HCT116 (cell line): Measurements from ENCODE around the gene C5orf58. TPM values are rescaled to one million over a fixed set of nuclear protein-coding genes. Genes with fewer than 3 reads are reported as not detected.

ENCODE experiments used
- ATAC-seq: fragments of 200-7000 bp; cut with Tn5 transposase; 2 replicates; pipeline ENCODE4 v1.9.1; 2020; ENCODE audit warnings: mild to moderate bottlenecking, moderate library complexity
- BruUV-seq: library from RNA; stranded (reverse); fragments of 400-500 nt; replicated peaks from 2 replicates; lab custom pipeline; 2021; lab: Mats Ljungman, UMichigan
- CTCF ChIA-PET: fragments of 300-600 bp; sonication (Branson Sonifier 250); formaldehyde crosslinking; loops from one replicate; lab custom pipeline; 2021; ENCODE audit warnings: antibody characterized with exemption; lab: Charles Lee
- POLR2A ChIA-PET: fragments of 300-600, 350-600 bp; sonication (Branson Sonifier 250); formaldehyde crosslinking; loops from one replicate; lab custom pipeline; 2021; ENCODE audit warnings: antibody characterized with exemption; lab: Charles Lee
- RAD21 ChIA-PET, 2 experiments: fragments of 300-600 bp; sonication (Branson Sonifier 250); formaldehyde crosslinking; loops; one replicate each; lab custom pipeline; 2023; ENCODE audit warnings: low total read pairs in 2 of 2; ENCODE audit not compliant: uncharacterized antibody in 2 of 2, unreplicated experiment in 2 of 2, low non-redundant PET in 1 of 2; lab: Charles Lee
- DNase-seq: peaks from one replicate; pipeline ENCODE4 v3.0.0-alpha.2; 2010; ENCODE audit warnings: low read depth, low spot score
- H2AFZ ChIP-seq: fragments of 200-600 bp; shearing (Covaris generic), sonication (generic); 2 replicates; pipeline ENCODE4 v1.6.1; 2017; ENCODE audit warnings: low read depth, mixed run types, mixed read lengths, antibody characterized with exemption, low read length; ENCODE audit not compliant: poor library complexity, severe bottlenecking
- H3K27ac ChIP-seq: 2 replicates; pipeline ENCODE4 v1.5.1; 2012; ENCODE audit warnings: low read depth, low read length
- H3K27me3 ChIP-seq: fragments of 200-600 bp; sonication (generic); 2 replicates; pipeline ENCODE4 v1.6.1; 2016; ENCODE audit warnings: mixed run types, low read length, mixed read lengths; ENCODE audit not compliant: insufficient read depth
- H3K36me3 ChIP-seq, 2 experiments: fragments of 200-500 bp in 1 of 2; fragments of 200-600 bp in 1 of 2; sonication (Bioruptor generic) in 1 of 2; sonication (generic) in 1 of 2; 2 replicates each; pipeline versions ENCODE4 v1.5.1 to v1.6.1; 2014 to 2016; ENCODE audit warnings: low read length in 2 of 2, inconsistent platforms in 1 of 2, mixed read lengths in 1 of 2, mixed run types in 1 of 2; ENCODE audit not compliant: insufficient read depth in 2 of 2, control insufficient read depth in 1 of 2
- H3K4me1 ChIP-seq, 2 experiments: fragments of 200-600 bp in 1 of 2; sonication (generic) in 1 of 2; 2 replicates each; pipeline versions ENCODE4 v1.5.1 to v1.6.1; 2012 to 2017; ENCODE audit warnings: low read length in 2 of 2, inconsistent platforms in 1 of 2, mild to moderate bottlenecking in 1 of 2, mixed read lengths in 1 of 2, mixed run types in 1 of 2, moderate library complexity in 1 of 2; ENCODE audit not compliant: insufficient read depth in 2 of 2, control insufficient read depth in 1 of 2
- H3K4me2 ChIP-seq: fragments of 200-600 bp; sonication (generic); 2 replicates; pipeline ENCODE4 v1.6.1; 2017; ENCODE audit warnings: mixed run types, low read length, mixed read lengths
- H3K4me3 ChIP-seq, 2 experiments: fragments of 200-600 bp in 1 of 2; sonication (generic) in 1 of 2; replicated peaks in 1 of 2; 2 replicates each; pipeline ENCODE4 v1.5.1; 2011 to 2016; ENCODE audit warnings: low read length in 2 of 2, control low read depth in 1 of 2, low read depth in 1 of 2, mild to moderate bottlenecking in 1 of 2, mixed read lengths in 1 of 2, mixed run types in 1 of 2
- H3K79me2 ChIP-seq: fragments of 200-600 bp; sonication (generic); 2 replicates; pipeline ENCODE4 v1.6.1; 2017; ENCODE audit warnings: mild to moderate bottlenecking, mixed run types, low read length, moderate library complexity, mixed read lengths; ENCODE audit not compliant: insufficient read depth
- H3K9ac ChIP-seq: fragments of 200-600 bp; sonication (generic); 2 replicates; pipeline ENCODE4 v1.6.1; 2016; ENCODE audit warnings: low read length, mixed read lengths
- H3K9me2 ChIP-seq: fragments of 200-600 bp; sonication (generic), shearing (Covaris generic); 2 replicates; pipeline ENCODE4 v1.6.1; 2017; ENCODE audit warnings: mixed run types, mild to moderate bottlenecking, moderate library complexity; ENCODE audit not compliant: insufficient read depth
- H3K9me3 ChIP-seq, 2 experiments: fragments of 200-500 bp in 1 of 2; fragments of 200-600 bp in 1 of 2; sonication (Bioruptor generic) in 1 of 2; sonication (generic) in 1 of 2; 2 replicates each; pipeline ENCODE4 v1.6.1; 2014 to 2017; ENCODE audit warnings: low read length in 2 of 2, mixed read lengths in 2 of 2, inconsistent platforms in 1 of 2, low read depth in 1 of 2, mild to moderate bottlenecking in 1 of 2, mixed run types in 1 of 2, moderate library complexity in 1 of 2; ENCODE audit not compliant: control insufficient read depth in 1 of 2, insufficient read depth in 1 of 2
- H4K20me1 ChIP-seq: fragments of 200-600 bp; sonication (generic), shearing (Covaris generic); 2 replicates; pipeline ENCODE4 v1.6.1; 2017; ENCODE audit warnings: mixed run types, mild to moderate bottlenecking, moderate library complexity; ENCODE audit not compliant: insufficient read depth
- ELF1 ChIP-seq: IDR thresholded peaks from 2 replicates; pipeline ENCODE4 v1.6.1; 2012; ENCODE audit warnings: low read depth, borderline replicate concordance
- EZH2phosphoT487 ChIP-seq: fragments of 200-600 bp; IDR thresholded peaks from 2 replicates; pipeline ENCODE4 v1.6.1; 2018; ENCODE audit warnings: antibody characterized with exemption, borderline replicate concordance
- POLR2AphosphoS5 ChIP-seq: IDR thresholded peaks from 2 replicates; pipeline ENCODE4 v1.6.1; 2011; ENCODE audit warnings: mild to moderate bottlenecking, low read depth, low read length, moderate library complexity
- RAD21 ChIP-seq: IDR thresholded peaks from 2 replicates; pipeline ENCODE4 v1.6.1; 2012; ENCODE audit warnings: low read depth, mild to moderate bottlenecking
- REST ChIP-seq: IDR thresholded peaks from 2 replicates; pipeline ENCODE4 v1.6.1; 2012; ENCODE audit warnings: low read depth
- intact Hi-C: fragments of 100-400 bp; cut with micrococcal nuclease; formaldehyde crosslinking; loops from 2 replicates; pipeline ENCODE4 v1.10.0; 2022
- total RNA-seq: library from RNA; stranded (reverse); gene quantifications from one replicate; pipeline ENCODE4 v1.2.1, GENCODE V29; 2021; ENCODE audit not compliant: unreplicated experiment

C5orf58 gene
- total RNA-seq, 1 experiment from 2014 or later, result not detected

DNA sequence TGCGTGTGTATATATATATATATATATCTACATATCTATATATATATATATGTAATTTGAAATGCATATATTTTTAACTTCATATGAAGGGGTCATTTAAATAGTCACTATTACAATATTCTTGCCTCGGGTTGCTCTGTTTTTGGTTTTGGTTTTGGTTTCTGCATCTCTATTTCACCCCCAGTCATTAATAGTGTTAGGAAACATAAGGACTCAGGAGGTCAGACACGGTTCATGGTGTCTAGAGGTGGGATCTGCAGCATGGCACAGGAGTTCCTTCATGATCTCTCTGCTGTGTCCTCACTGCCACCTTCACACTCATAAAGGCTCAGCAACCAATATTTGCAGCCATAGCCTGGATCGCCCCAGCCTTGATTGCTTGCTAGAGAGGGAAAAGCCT, 16.6 kb downstream of the C5orf58 start:
- H3K79me2 ChIP-seq, result no peaks in the 10 kb centered on the region
- H2AFZ ChIP-seq, result no peak overlapping the region
- no peak for ATAC-seq
- POLR2A ChIA-PET, result no interaction called here
- TF ChIP-seq ELF1 (no peak), RAD21 (no peak)
- TF ChIP-seq, all 23 proteins: peak for 0
- no peak overlapping the region for H3K4me3 ChIP-seq
- H3K9me3 ChIP-seq, result no peaks in the 10 kb centered on the region
- RAD21 ChIA-PET, result no interaction called here
- CTCF ChIA-PET, result no interaction called here
- no peaks in the 10 kb centered on the region for H4K20me1 ChIP-seq
- no peak overlapping the region for H3K4me2 ChIP-seq
- no peaks in the 10 kb centered on the region for H3K4me1 ChIP-seq
- intact Hi-C loops, result no loop called here
- peaks cover 78% of the 10 kb centered on the region for H3K27me3 ChIP-seq
- no TSS peak for BruUV-seq
- H3K27ac ChIP-seq, result no peak overlapping the region
- no peaks in the 10 kb centered on the region for H3K36me3 ChIP-seq
- H3K9ac ChIP-seq, result no peak overlapping the region
- H3K9me2 ChIP-seq, result no peaks in the 10 kb centered on the region
- DNase-seq, result no peak

DNA sequence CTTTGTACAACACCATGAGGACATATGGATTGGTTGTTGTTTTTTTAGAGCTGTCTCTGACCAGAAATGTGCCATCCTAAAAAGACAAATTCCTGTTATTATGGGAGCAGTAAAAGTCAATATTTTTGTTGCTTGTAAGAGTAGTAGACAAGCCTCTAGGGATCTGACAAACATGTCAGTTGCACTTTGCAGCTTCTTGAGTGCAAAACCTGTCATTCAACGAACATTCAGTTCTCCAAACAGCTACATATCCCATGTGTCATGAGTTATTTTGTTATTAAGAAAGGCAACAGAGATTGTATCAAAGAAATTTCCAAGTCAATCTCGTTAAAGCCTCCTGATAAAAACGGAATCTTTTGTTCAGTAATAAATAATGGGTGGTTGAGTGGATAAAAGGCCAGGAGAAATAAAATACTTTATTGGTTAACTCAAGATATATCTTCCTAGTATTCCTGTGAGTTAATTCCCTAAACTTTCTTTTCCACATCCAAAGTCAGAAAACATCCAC, 18.1 kb downstream of the C5orf58 start:
- intact Hi-C loops, result no loop called here
- DNase-seq (no peak), ATAC-seq (no peak)
- ChIA-PET CTCF (no interaction called here), RAD21 (no interaction called here), POLR2A (no interaction called here)
- no peak overlapping the region for H3K9ac ChIP-seq
- BruUV-seq, result no TSS peak
- TF ChIP-seq EZH2phosphoT487 (0 out of 2 replicates have a peak, but pooled peaks have one; percentile 12), ELF1 (no peak), POLR2AphosphoS5 (no peak), REST (no peak)
- no peak overlapping the region for H3K4me2 ChIP-seq
- H3K9me3 ChIP-seq, result no peaks in the 10 kb centered on the region
- H3K27me3 ChIP-seq, result peaks cover 93% of the 10 kb centered on the region
- no peaks in the 10 kb centered on the region for H3K4me1 ChIP-seq
- no peaks in the 10 kb centered on the region for H3K79me2 ChIP-seq
- no peaks in the 10 kb centered on the region for H4K20me1 ChIP-seq
- H3K9me2 ChIP-seq, result no peaks in the 10 kb centered on the region
- H3K4me3 ChIP-seq, result no peak overlapping the region
- no peak overlapping the region for H3K27ac ChIP-seq
- no peak overlapping the region for H2AFZ ChIP-seq
- no peaks in the 10 kb centered on the region for H3K36me3 ChIP-seq
